Measurements from ENCODE around the gene USP20. TPM values are rescaled to one million over a fixed set of nuclear protein-coding genes. Genes with fewer than 3 reads are reported as not detected.

USP20 gene
- total RNA-seq, 6 donors from 2014 or later = 17.3 to 75.4 (median 26.2) TPM

DNA sequence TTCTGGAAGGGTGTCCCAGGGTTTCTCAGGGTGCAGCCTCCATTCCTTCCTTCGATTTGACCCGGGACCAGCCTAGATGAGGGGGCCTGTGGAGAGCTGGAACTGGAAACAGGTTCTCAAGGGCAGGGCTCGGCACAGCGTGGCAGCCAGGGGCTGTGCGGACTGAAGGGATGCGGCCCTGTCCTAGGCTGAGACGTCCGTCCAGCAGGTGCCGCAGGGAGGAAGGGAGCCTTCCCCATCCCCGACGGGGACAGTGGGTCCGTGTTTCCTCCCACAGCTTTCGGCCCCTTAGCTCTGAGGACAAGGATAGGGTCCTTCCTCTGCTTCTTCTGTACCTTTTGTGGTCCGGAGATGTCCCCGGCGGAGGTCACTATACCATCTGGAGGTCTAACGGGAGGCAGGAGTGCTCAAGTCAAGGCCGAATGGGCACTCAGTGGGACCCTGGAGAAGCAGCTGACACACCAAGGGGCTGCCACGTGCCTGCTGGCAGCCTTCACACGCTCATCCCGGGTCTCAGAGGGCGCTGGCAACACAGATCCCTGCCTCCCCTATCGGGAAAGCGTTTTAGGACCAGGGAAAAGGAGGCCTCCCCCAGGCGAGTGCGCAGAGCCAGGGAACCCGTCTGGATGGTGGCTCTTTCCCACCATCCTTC, 49.9 kb downstream of the USP20 start:
- TF ChIP-seq, protein P1, sequence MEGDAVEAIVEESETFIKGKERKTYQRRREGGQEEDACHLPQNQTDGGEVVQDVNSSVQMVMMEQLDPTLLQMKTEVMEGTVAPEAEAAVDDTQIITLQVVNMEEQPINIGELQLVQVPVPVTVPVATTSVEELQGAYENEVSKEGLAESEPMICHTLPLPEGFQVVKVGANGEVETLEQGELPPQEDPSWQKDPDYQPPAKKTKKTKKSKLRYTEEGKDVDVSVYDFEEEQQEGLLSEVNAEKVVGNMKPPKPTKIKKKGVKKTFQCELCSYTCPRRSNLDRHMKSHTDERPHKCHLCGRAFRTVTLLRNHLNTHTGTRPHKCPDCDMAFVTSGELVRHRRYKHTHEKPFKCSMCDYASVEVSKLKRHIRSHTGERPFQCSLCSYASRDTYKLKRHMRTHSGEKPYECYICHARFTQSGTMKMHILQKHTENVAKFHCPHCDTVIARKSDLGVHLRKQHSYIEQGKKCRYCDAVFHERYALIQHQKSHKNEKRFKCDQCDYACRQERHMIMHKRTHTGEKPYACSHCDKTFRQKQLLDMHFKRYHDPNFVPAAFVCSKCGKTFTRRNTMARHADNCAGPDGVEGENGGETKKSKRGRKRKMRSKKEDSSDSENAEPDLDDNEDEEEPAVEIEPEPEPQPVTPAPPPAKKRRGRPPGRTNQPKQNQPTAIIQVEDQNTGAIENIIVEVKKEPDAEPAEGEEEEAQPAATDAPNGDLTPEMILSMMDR (IDR thresholded peaks at IDR 0.05) = peak in 3 of 6 experiments; percentile 4 to 56 (median 26)
- no peak for TF ChIP-seq POLR2AphosphoS5 (IDR thresholded peaks at IDR 0.05)
- ATAC-seq (ENCODE audit: low FRiP score in 2 of 2) (peak; percentile 61 to 69), DNase-seq (peak in 1 of 2 donors; percentile 71)
- Histone ChIP-seq H3K4me1 (peaks cover 38 to 63% (median 51%) of the 10 kb centered on the region in 4 donors), H3K36me3 (peaks cover 0 to 11% (median 4%) of the 10 kb centered on the region in 4 donors), H3K27me3 (no peaks in the 10 kb centered on the region), H3K9me3 (no peaks in the 10 kb centered on the region), H3K4me3 (peak overlapping the region; percentile 11 to 53 (median 37)), H3K27ac (peak overlapping the region; percentile 84 to 90 (median 86))
- WGBS, 2 donors = 18 to 22% methylated on average over 11 to 27 of the region's 27 CpGs

DNA sequence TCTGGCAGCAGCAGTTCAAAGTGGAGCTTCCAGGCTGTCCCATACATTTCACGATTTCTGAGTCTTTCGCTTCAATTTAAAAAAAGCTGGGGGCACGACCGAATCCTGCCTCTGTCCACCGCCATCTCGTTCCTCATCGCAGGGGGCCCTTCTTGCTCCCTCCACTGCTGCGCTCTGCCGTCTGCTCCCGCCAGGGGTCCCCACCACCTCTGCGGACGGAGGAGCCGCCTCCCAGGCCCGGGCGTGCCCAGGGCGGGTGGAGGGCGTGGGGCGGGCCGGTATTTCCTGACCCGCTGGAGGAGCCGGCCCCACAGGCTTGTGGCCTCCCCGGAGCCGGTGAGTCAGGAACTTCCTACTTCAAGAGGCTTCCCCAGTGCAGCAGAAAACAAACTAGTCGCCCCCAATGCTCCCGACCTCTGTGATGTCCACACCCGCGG, 50.4 kb downstream of the USP20 start:
- DNase-seq (peak; percentile 97 to 98), ATAC-seq (ENCODE audit: low FRiP score in 2 of 2) (peak; percentile 95 to 96)
- Histone ChIP-seq H3K4me3 (peak overlapping the region in 3 of 4 donors; percentile 33 to 53 (median 41)), H3K27ac (peak overlapping the region; percentile 84 to 90 (median 86)), H3K4me1 (peaks cover 38 to 68% (median 54%) of the 10 kb centered on the region in 4 donors), H3K27me3 (no peaks in the 10 kb centered on the region), H3K9me3 (no peaks in the 10 kb centered on the region), H3K36me3 (peaks cover 0 to 9% (median 3%) of the 10 kb centered on the region in 4 donors)
- peak in 1 of 4 donors; percentile 63 for TF ChIP-seq EP300 (IDR thresholded peaks at IDR 0.05)
- TF ChIP-seq POLR2AphosphoS5 (IDR thresholded peaks at IDR 0.05) = peak; percentile 87
- TF ChIP-seq, protein P1 (IDR thresholded peaks at IDR 0.05) = peak; percentile 97 to 99 (median 99)
- peak in 1 of 4 donors; percentile 67 for TF ChIP-seq POLR2A (IDR thresholded peaks at IDR 0.05)
- 1 to 2% methylated on average over 10 to 21 of the region's 27 CpGs for WGBS, 2 donors

DNA sequence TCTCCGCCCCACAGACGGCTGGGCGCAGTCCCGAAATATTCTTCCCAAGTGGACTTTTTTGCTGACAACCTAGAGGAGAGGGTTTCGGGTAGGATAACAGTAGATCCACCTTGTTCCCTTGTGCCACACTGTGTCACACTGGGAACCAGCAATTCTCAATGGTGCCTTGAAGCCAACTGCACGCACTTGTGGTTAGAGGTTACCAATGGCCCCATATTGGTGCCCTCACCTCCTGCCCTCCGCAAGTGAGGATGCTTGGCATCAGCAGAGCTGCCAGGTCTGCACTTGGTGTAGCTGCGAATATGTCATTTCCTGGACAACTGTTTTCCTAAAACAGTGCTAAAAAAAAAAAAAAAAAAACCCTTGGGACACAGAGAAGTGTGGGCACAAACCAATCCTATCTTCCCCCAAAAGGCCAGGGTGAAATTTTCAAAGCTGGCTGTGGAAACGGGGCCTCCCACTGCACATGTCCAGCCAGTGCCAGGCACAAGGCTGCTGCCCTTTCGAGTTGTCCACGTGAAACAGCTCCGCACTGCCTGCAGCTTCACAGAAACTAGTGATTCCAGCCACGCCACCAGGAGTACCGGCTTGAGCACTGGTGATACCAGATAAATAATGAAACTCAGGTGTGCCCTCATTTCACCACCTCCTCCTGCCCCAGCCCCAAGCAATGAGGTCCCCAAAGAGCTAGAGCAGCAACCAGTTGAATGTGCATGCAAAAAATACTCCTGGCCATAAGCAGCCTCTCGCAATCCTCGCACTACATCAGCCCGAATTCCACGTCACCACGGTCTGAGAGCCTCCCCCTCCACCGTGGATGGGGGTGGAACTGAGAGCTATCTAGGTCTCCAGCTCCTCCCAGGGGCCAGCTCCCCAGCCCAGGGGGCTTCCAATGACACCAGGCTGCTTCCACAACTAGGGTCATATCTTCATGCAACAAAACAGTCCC, 51.2 kb downstream of the USP20 start:
- no peak for ATAC-seq (ENCODE audit: low FRiP score in 2 of 2)

More for the DNA sequence above, 51.2 kb downstream of the USP20 start:
- peak overlapping the region in 3 of 4 donors; percentile 33 to 53 (median 41) for H3K4me3 ChIP-seq
- H3K9me3 ChIP-seq = no peaks in the 10 kb centered on the region
- H3K4me1 ChIP-seq = peaks cover 40 to 76% (median 61%) of the 10 kb centered on the region in 4 donors
- 47 to 60% methylated on average over 8 to 20 of the region's 20 CpGs for WGBS, 2 donors
- peaks cover 0 to 9% (median 0%) of the 10 kb centered on the region in 4 donors for H3K36me3 ChIP-seq
- TF ChIP-seq POLR2AphosphoS5 (IDR thresholded peaks at IDR 0.05) (no peak), EP300 (IDR thresholded peaks at IDR 0.05) (no peak), POLR2A (IDR thresholded peaks at IDR 0.05) (no peak)
- TF ChIP-seq, protein P1 (IDR thresholded peaks at IDR 0.05) = no peak
- H3K27me3 ChIP-seq = no peaks in the 10 kb centered on the region
- DNase-seq = peak in 1 of 2 donors; percentile 39
- peak overlapping the region; percentile 84 to 90 (median 86) for H3K27ac ChIP-seq

Measured in upper lobe of left lung (tissue), 6 donors.